GM19397 (cell line): Measurements from ENCODE around the gene FFAR2.
A peak's percentile ranks its signal among the peaks of the same experiment; 100 is the strongest.
"Not testable (repeated sequence)": the region's sequence is repeated elsewhere in the genome, so short reads cannot be mapped to it uniquely, and the experiment has no call there.

Source experiments
- ATAC-seq: cut with Tn5 transposase; IDR thresholded peaks from one replicate; pipeline ENCODE4 v1.9.1; 2021; ENCODE audit warnings: mild to moderate bottlenecking, moderate library complexity; ENCODE audit not compliant: unreplicated experiment

FFAR2 gene

DNA sequence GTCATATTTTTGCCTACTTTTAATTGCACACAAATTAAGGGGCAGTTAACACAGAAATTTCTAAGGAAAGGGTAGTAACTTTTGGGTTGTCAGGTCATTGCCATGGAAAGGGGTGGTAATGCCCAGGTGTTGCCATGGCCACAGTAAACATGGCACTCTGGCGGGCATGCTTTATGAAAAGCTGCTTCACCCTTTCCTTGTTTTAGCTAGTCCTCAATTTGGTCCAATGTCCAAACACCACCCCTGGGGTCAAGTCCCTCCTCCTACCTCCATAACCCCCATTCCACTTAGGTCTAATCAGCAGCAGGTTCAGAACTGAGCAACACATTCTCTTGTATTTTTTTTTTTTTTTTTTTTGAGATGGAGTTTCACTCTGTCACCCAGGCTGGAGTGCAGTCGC is 6.6 kb downstream of the FFAR2 start:
- ATAC-seq, result no peak

DNA sequence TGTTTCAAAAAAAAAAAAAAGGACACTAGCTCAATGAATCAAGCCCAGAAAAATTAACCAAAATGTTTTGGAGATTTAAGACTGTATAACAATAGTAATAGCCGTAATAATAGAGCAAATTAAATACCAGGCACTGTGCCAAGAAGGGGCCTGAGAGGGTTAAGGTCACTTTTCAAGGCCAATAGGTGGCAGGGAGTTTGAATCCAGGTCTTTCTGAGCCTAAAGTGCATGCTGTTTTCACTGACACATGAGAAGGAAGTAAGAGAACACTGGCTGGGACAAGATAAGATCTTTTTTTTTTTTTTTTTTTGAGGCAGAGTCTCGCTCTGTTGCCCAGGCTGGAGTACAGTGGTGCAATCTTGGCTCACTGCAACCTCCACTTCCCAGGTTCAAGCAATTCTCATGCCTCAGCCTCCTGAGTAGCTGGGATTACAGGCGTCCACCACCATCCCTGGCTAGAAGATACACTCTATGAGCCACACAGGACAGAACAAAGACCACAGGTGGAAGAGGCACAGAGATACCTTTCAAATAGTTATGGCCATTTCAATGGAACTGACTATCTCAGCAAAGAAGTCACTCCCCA is 7.7 kb downstream of the FFAR2 start:
- ATAC-seq, result no peak

DNA sequence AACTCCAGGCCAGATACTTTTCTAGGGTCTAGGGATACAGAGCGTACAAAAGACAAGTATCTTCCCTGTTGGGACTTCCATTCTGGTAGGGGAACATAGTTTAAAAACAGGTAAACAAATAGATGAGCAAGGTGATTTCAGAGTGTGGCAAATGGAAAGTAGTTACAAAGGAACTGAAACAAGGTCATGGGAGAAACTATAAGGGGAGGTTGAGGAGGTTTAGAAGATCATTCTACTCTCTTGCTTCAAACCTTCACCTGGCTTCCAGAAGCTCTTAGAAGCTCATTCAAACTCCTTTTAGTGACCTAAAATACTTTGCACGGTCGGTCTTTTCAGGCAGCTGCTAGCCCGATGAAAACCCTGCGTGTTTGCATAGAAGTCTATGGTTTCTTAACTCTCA is 9.1 kb downstream of the FFAR2 start:
- ATAC-seq, result no peak

DNA sequence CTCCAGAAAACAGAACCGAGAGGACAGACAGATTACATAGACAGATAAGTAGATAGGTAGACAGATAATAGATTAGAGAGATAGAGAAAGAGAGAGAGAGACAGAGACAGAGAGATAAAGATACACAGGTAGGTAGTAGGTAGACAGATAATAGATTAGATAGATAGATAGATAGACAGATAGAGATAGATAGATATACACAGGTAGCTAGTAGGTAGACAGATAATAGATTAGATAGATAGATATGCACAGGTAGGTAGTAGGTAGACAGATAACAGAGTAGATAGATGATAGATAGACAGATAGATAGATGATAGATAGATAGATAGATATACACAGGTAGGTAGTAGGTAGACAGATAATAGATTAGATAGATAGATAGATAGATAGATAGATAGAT is 10.1 kb downstream of the FFAR2 start:
- ATAC-seq, result no peak

DNA sequence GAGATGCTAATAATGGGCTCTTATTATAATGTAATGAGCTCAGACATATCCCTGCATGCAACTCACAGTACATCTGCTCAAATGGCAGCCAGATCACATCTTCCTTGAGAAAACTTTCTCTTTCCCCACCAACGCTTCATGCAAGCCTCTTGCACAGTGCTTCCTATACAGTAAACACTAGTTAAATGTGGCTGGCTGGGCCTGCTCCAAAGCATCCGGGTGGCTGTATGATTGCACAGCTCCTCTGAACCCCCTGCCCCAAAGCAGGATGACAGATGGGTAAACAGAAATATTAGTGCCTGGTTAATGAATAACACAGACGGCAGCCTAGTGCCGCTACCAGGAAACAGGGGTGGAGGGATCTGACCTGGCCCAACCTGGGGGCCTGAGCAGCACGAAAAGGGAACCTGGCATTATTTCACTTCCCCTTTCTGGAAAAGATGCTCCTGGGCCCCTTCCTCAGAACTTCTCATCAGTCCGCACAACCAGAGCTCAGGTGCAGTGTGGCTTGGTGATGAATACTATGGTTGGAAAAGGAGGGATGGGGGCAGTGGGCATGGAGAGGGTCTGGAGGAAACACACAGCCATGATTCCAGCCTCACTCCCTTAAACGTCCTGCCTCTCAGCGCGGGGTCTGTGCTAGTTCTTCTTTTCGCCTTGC is 10.8 kb downstream of the FFAR2 start:
- ATAC-seq, result peak; percentile 56

DNA sequence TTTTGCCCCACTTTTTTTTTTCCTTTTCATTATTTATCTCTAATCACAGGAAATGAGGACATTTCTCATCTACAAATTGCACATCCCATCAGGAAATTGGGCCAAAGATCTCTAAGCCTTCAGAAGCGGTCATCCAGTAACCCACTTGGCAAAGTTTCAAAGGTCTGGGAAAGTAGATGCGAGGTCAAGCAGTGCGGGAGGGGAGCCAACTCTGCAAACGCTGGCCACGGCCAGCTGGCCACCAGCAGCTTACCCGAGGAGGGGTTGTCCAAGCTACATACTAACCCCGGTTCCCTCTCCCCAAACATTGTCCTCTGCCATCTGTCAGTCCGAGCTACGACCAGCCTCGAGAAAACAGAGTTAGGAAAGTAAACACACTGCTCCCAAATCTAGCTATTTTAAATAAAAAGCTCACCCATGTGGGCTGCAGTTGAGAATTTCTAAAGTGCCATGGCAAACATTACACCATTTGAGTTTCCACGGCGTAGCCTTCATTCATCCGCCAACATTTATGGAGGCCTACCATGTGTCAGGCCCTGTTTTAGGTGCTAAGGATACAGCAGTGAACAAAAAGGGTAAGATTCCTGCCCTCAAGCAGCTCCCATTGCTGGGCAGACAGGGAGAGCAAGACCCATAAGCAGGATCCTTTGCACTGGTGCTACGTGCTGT is 11.5 kb downstream of the FFAR2 start:
- ATAC-seq, result no peak

DNA sequence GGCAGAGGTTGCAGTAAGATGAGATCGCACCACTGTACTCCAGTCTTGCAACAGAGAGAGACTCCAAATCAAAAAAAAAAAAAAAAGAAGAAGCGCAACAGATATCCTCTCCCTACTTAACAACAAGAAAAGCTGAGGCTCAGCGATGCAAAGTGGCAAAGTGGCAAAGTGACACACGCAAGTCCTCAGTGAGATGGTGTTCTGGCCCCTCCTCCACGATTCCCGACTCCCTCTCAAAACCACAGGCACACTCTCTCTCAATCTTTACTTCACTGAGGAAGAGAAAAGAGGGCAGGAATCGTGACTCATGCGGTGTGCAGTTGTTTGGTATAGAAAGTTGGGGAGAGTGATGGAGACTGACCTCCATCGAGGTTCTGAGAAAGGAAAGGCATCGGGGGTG is 12.6 kb downstream of the FFAR2 start:
- no peak for ATAC-seq

DNA sequence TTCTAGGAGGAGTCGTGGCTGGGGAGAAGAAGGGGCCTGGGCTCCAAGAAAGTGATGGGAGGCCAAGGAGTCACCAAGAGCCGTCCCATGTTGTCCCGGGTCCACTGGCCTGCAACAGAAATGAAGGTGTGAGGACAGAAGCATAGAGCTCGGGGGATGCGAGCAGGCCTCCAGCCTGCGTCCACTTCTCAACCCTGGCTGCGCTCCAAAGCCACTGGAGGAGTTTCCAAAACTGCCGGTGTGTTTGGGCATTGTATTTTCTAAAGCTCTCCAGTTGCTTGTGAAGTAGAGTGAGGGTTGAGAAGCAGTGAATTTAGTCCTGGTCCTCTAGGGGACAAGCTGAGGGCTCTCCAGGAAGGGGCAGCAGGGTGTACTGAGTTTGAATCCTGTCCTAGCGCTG is 13.0 kb downstream of the FFAR2 start:
- no peak for ATAC-seq

DNA sequence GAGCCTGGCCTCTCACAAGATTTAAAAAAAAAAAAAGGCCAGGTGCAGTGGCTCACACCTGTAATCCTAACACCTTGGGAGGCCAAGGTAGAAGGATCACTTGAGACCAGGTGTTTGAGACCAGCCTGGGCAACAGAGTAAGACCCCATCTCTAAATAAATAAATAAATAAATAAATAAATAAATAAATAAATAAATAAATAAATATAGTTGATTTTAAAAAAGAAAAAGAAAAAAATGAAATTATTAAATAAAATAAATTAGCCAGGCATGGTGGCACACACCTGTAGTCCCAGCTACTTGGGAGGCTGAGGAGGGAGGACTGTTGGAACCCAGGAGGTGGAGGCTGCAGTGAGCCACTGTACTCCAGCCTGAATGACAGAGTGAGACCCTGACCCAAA is 13.7 kb downstream of the FFAR2 start:
- not testable (repeated sequence) for ATAC-seq

DNA sequence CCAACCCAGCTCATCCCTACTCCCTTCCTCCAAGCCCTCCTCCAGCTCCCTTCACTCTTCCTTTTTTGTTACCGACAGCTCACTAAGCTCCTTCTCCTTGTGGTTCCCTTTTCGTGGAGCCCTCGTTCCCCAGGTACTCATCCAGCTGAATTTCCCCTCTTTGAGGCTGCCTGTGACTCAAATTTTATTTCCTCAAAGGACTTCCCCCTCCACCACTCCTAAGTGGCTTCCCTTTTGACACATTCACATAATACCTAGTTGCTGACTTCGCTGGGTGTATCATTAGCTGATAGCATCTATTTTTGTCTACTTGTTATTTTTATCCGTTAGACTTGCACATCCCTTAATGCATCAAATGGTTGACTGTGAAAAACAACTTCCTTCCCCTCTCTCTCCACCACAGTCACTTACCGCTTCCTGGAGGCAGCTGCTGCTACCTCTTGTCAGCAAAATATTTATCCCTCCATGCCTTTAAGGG is 14.5 kb downstream of the FFAR2 start:
- ATAC-seq, result no peak

DNA sequence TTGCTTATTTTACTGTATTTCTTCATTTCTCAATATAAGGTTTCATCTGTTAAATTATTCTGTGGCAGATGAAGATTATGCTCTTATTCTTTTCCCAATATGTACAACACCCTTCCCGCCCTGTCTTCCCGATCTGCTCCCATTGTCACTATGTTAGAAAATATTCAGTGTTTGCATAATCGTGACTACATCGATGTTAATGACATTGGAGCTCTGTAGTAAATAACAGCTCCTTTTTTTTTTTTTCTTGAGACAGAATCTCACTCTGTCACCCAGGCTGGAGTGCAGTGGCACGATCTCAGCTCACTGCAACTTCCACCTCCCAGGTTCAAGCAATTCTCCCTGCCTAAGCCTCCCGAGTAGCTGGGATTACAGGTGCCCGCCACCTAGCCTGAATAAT is 14.9 kb downstream of the FFAR2 start:
- ATAC-seq, result not testable (repeated sequence)

DNA sequence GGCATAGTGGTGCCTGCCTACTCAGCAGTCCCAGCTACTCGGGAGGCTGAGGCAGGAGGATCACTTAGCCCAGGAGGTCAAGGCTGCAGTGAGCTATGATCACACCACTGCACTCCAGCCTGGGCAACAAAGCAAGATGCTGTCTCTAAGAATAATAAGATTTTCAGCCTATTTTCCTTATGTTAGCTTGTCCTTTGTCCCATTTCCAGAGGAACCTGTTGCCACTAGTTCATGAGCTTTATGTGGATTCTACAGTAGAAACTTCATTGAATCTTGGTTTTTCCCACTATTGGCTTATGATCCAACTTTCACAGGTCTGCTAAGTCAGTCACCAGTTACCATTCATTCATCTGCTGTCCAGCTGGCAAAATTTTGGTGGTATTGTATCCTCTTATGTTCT is 18.2 kb downstream of the FFAR2 start:
- no peak for ATAC-seq

DNA sequence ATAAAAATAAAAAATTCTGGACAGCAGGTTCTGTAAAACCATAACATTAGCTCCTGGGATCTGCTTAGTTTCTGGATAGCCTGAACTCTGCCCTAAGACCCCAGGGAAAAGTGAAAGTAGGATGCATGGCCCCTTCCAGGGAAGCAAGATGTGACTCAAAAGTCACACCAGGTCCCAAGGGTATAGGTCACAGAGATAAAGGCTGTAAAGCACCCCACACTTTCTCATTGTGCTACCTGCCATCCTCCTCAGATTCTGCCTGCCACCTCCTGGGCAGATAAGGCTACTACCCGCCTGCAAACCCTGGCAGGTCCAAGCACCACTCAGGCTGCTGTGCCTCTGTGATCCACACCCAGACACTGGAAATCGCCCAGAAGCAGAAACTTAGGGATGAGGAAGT is 20.6 kb downstream of the FFAR2 start:
- peak; percentile 81 for ATAC-seq

DNA sequence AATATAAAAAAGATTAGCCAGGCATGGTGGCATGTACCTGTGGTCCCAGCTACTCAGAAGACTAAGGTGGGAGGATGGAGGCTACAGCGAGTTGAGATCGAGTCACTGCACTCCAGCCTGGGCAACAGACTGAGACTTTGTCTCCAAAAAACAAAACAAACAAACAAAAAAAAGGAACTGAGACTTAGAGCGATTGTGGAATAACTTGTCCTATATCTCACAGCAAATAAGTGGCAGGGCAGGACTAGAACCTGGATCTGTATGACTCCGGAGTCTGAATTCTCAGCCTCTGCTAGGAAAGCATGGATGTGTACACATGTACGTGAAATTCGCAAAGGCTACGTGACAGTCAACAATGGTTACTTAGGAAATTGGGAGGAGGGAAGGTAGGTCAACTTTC is 22.1 kb downstream of the FFAR2 start:
- ATAC-seq, result no peak

DNA sequence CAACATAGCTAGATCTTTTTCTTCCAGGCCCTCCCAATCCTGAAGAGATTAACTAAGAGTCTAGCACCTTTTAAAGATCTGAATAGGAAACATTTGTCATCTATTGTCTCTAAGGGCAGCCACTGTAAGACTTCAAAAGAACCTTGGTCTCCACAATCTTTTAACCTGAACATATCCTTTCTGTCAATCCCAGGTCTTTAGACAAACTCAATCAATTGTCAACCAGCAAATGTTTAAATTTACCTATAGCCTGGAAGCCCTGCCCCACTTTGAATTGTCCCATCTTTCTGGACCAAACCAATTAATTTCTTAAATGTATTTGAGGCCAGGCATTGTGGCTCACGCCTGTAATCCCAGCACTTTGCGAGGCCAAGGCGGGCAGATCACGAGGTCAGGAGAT is 23.0 kb downstream of the FFAR2 start:
- ATAC-seq, result not testable (repeated sequence)

DNA sequence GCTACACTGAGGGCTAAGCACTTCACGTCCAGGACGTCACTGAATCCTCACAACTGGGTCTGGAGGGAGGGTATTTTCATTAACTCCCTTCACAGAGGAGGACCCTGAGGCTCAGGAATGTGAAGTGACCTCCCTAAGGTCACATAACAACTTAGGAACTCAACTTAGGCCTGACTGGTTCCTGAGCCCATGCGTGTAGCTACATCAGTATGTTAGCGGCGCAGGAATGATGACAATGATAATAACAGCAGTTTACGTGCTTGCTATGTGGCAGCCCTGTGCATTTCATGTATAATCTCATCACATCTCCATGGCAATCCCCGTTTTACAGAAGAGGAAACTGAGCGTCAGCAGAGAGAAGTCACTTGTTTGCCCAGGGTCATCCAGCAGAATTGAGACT is 23.9 kb downstream of the FFAR2 start:
- no peak for ATAC-seq

DNA sequence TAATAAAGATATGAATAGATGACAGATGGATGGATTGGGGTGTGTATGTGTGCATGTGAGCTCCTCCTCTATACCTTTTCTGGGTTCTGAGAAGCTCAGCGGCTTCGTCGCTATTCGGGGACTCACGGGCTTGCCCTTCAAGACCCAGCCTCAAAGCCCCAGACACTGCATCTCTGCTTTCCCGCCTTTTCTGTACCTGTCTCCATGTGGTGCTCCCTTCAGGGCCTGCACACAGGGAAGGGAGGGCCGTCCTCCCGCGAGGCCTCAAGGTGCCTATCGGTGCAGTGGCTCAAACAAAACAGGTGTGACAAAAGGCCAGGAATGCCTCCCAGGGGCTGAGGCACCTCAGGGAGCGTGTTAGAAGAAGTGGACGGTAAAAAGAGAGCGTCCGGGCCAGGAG is 26.0 kb downstream of the FFAR2 start:
- ATAC-seq, result no peak

DNA sequence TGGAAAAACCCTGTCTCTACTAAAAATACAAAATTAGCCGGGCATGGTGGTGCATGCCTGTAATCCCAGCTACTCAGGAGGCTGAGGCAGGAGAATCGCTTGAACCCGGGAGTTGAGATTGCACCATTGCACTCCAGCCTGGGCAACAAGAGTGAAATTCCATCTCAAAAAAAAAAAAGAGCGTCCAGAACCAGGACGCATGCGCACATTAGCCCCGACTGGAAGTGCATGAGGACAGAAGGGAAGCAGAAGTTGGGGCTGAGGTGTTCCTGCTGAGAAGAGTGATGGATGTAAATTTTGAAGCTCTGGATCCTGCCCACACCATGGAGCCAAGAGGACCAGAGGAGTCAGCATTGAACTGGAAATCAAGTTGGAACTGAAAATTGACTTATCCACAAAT is 26.5 kb downstream of the FFAR2 start:
- ATAC-seq, result not testable (repeated sequence)

DNA sequence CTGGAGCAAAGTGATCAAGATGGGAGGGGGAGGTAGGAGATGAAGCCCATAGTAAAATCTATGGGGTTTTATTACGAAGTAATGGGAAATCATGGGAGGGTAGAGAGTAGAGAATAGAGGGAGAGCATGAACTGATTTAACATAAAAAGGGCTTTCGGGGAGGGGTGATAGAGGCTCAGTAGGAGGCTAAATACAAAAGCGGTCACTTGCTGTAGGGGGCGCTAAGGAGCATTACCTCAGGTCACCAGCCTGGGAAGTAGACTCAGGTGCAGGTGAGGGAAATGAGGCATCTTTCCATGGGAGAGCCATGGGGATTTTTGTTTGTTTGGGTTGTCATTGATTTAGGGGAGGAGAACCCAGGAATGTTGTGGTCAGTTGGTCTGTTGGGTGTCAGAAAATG is 28.1 kb downstream of the FFAR2 start:
- ATAC-seq, result no peak

DNA sequence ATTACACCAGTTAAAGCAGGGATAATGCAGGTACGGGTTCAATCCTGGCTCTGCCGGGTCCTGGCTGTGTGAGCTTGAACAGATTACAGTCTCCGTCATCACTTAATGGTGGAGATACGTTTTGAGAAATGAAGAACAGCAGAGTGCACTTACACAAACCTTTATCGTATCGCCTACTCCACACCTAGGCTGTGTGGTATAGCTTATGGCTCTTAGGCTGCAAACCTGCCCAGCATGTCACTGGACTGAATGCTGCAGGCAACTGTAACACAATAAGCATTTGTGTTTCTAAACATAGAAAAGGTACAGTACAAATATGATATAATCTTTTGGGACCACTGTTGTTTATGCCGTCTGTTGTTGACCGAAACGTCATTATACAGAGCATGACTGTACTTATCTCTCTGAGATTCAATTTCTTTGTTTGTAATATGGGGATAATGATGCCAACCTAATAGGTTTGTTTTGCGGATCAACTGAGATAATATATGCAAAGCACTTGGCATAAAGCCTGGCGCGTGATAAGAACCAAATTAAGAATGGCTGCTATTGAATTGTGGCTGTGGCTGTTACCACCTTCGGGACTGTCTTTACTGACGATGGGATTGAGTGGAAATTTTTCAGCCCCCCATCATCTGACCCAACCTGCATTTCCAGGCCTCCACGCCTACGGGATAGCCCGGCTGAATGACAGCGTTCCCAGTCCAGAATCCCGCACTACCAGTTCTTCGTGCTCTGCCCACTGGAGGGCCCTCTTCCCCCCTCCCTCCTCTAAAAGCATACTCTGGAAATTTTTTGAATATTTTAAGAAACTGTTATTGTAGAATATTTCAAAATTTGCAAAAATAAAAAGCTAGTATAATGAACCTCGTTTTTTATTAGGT is 31.0 kb downstream of the FFAR2 start:
- ATAC-seq, result no peak

DNA sequence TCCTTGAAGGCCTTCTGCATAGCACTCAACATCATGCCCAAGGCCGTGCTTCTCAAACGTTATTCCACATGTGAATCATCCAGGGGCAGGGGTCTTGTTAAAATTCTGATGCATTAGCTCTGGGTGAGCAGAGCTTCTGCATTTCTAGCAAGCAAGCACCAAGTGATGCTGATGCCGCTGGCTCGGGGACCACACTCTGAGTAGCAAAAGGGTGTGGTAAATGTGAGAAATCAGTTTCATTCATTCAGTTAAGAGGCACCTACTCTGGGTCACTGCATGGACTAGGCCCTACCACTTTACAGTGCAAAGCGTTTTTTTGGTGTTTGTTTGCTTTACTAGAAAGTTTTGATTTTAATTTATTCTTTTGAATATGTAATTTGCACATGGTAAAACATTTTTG is 35.0 kb downstream of the FFAR2 start:
- no peak for ATAC-seq
